CD4-positive, CD25-positive, alpha-beta regulatory T cell (primary cell): ENCODE measurements around the gene TNFAIP3. TPM values are rescaled to one million over a fixed set of nuclear protein-coding genes. Genes with fewer than 3 reads are reported as not detected.

ENCODE experiments used
- ATAC-seq, 2 donors: fragments of 150-1000 bp; cut with Tn5 transposase; one replicate each; pipeline ENCODE4 v1.10.0; 2021; ENCODE audit warnings: low read depth in 2 of 2, moderate number of reproducible peaks in 2 of 2, moderate library complexity in 1 of 2
- DNase-seq, 3 donors: peaks; one replicate each; pipeline versions ENCODE4 v3.0.0 to v3.0.0-alpha.2; 2012 to 2022; ENCODE audit warnings: mixed read lengths in 1 of 3
- H3K27ac ChIP-seq: one replicate; pipeline ENCODE4 v1.7.0; 2013; ENCODE audit warnings: mild to moderate bottlenecking, low read length; ENCODE audit not compliant: insufficient read depth, poor library complexity, severe bottlenecking
- H3K27me3 ChIP-seq: one replicate; pipeline ENCODE4 v1.7.0; 2013; ENCODE audit warnings: low read length; ENCODE audit not compliant: control insufficient read depth, insufficient read depth
- H3K36me3 ChIP-seq: one replicate; pipeline ENCODE4 v1.7.0; 2013; ENCODE audit warnings: mild to moderate bottlenecking, low read length, moderate library complexity; ENCODE audit not compliant: control insufficient read depth, insufficient read depth
- H3K4me1 ChIP-seq: 2 replicates; pipeline ENCODE4 v1.7.0; 2013; ENCODE audit warnings: mild to moderate bottlenecking, low read length; ENCODE audit not compliant: insufficient read depth, control insufficient read depth, poor library complexity, severe bottlenecking
- H3K4me3 ChIP-seq: one replicate; pipeline ENCODE4 v1.7.0; 2013; ENCODE audit warnings: low read depth, mild to moderate bottlenecking, low read length, moderate library complexity
- H3K9me3 ChIP-seq, 2 experiments: 1 replicate in 1 of 2; 2 replicates in 1 of 2; pipeline ENCODE4 v1.7.0; 2013; ENCODE audit warnings: low read length in 2 of 2, mild to moderate bottlenecking in 1 of 2, moderate library complexity in 1 of 2; ENCODE audit not compliant: control insufficient read depth in 2 of 2
- H3K27ac Mint-ChIP-seq, 3 donors: one replicate each; pipeline ENCODE4 v1.8.0; 2020 to 2022; ENCODE audit warnings: mild to moderate bottlenecking in 3 of 3, mixed read lengths in 3 of 3, moderate library complexity in 2 of 3
- H3K27me3 Mint-ChIP-seq: one replicate; pipeline ENCODE4 v1.8.0; 2022; ENCODE audit warnings: mild to moderate bottlenecking, mixed read lengths
- H3K36me3 Mint-ChIP-seq: one replicate; pipeline ENCODE4 v1.8.0; 2020; ENCODE audit warnings: mixed read lengths
- H3K4me1 Mint-ChIP-seq, 4 donors: one replicate each; pipeline ENCODE4 v1.8.0; 2020 to 2022; ENCODE audit warnings: mixed read lengths in 4 of 4, mild to moderate bottlenecking in 1 of 4
- H3K4me3 Mint-ChIP-seq, 4 donors: one replicate each; pipeline ENCODE4 v1.8.0; 2020 to 2022; ENCODE audit warnings: mild to moderate bottlenecking in 4 of 4, mixed read lengths in 4 of 4, moderate library complexity in 3 of 4
- H3K9me3 Mint-ChIP-seq, 7 donors: one replicate each; pipeline ENCODE4 v1.8.0; 2020 to 2022; ENCODE audit warnings: mixed read lengths in 7 of 7, mild to moderate bottlenecking in 3 of 7, moderate library complexity in 2 of 7
- polyA plus RNA-seq, 4 donors: library from polyadenylated mRNA; unstranded; fragments of 300-500 nt; fragmentation: Illumina TruSeq; gene quantifications; one replicate each; pipeline ENCODE4 v1.2.3, GENCODE V29; 2021
- total RNA-seq: library from RNA; stranded (reverse); gene quantifications from one replicate; pipeline ENCODE4 v1.2.3, GENCODE V29; 2022

Gene TNFAIP3
- total and polyA plus RNA-seq, 5 donors from 2014 or later, result 70.5 to 3,783 (median 100) TPM

DNA sequence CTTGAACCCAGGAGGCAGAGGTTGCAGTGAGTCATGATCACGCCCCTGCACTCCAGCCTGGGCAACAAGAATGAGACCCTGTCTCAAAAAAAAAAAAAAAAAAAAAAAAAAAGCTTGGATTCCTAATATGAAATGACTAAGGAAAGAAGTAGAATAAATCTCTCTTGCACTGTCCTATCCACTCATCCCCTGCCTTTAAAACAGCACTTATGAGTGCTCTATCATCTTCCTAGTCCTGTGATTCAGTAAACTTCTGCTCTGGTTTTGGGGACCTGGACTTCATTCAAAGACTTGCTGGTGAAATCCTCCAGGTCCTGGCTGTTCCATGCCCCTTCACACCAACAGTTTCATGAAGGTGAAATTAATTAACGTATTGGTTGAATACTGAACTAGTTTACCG lies 29.6 kb downstream of the TNFAIP3 start:
- H3K36me3 ChIP-seq, result no peaks in the 10 kb centered on the region
- H3K27ac Mint-ChIP-seq, result no peak overlapping the region
- no peaks in the 10 kb centered on the region for H3K9me3 ChIP-seq
- peaks cover 0 to 6% (median 0%) of the 10 kb centered on the region in 4 donors for H3K4me1 Mint-ChIP-seq
- no peak overlapping the region for H3K27ac ChIP-seq
- no peak overlapping the region for H3K4me3 Mint-ChIP-seq
- H3K4me1 ChIP-seq, result no peaks in the 10 kb centered on the region
- no peak overlapping the region for H3K4me3 ChIP-seq
- H3K27me3 ChIP-seq, result no peaks in the 10 kb centered on the region
- DNase-seq (no peak), ATAC-seq (no peak)
- H3K9me3 Mint-ChIP-seq, result peaks cover 0 to 2% (median 0%) of the 10 kb centered on the region in 7 donors
- H3K36me3 Mint-ChIP-seq, result no peaks in the 10 kb centered on the region
- no peaks in the 10 kb centered on the region for H3K27me3 Mint-ChIP-seq

DNA sequence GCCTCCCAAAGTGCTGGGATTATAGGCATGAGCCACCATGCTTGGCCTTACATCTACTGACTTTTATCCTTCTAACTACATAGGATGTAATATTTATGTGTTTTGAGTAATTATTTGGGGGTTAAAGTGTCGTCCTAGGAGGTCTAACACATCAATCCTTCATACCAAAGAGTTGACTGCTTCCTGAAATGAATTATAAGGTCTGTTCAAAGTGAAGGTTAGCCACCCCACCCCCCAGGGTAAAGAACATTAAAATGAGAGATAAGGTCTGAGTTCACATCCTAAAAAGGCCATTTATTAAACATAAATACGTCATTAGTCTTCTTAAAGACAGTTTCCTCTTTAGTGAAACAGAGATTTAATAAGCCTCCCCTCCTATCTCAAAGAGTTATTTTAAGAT lies 33.8 kb downstream of the TNFAIP3 start:
- H3K27me3 ChIP-seq, result no peaks in the 10 kb centered on the region
- ATAC-seq, result no peak
- no peak overlapping the region for H3K4me3 ChIP-seq
- Mint-ChIP-seq H3K27me3 (no peaks in the 10 kb centered on the region), H3K4me3 (no peak overlapping the region), H3K27ac (no peak overlapping the region), H3K36me3 (no peaks in the 10 kb centered on the region), H3K4me1 (peaks cover 11 to 24% (median 15%) of the 10 kb centered on the region in 4 donors), H3K9me3 (peaks cover 0 to under 1% (median 0%) of the 10 kb centered on the region in 7 donors)
- H3K27ac ChIP-seq, result no peak overlapping the region
- DNase-seq, result no peak
- H3K4me1 ChIP-seq, result peaks cover 18% of the 10 kb centered on the region
- no peaks in the 10 kb centered on the region for H3K36me3 ChIP-seq
- H3K9me3 ChIP-seq, result no peaks in the 10 kb centered on the region

DNA sequence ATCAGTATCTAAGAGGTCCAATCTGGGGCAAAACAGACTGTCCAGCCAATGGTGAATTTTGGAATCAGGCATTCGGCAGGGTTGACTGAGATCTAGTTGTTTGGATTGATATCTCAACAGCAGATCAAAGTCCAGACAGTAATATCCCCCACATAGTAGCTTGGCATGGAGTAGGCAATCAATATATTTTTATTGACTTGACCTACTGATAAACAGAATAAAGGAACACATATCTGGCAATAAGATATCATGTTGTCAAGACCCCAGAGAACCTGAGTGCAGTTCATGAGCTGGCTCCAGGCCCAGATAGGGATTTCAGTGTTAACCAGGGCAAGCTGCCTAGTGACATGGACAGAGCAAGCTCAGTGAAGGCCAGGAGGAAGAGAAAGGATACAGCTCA lies 34.4 kb downstream of the TNFAIP3 start:
- no peaks in the 10 kb centered on the region for H3K27me3 ChIP-seq
- DNase-seq (no peak), ATAC-seq (no peak)
- Mint-ChIP-seq H3K4me3 (no peak overlapping the region), H3K36me3 (no peaks in the 10 kb centered on the region), H3K4me1 (peaks cover 16 to 30% (median 20%) of the 10 kb centered on the region in 4 donors), H3K9me3 (no peaks in the 10 kb centered on the region), H3K27me3 (no peaks in the 10 kb centered on the region), H3K27ac (no peak overlapping the region)
- H3K4me3 ChIP-seq, result no peak overlapping the region
- H3K4me1 ChIP-seq, result peaks cover 24% of the 10 kb centered on the region
- H3K36me3 ChIP-seq, result no peaks in the 10 kb centered on the region
- no peaks in the 10 kb centered on the region for H3K9me3 ChIP-seq
- no peak overlapping the region for H3K27ac ChIP-seq

DNA sequence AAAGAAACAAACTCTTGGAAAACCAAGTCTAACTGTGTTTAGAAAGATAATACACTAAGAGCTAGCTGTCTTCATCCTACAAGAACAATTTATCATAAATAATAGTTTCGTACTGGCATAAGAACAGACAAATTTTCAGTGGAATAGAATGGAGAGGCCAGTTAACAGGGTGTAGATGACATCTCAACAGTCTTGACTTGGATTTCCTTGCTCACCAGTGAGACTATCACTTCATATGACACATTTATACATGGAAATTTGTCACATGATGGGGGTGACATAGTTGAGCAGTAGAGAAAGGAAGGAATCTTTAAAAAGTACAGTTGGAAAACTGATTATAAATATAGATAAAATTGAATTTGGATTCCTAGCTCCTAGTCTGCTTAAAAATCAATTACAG lies 35.6 kb downstream of the TNFAIP3 start:
- Histone ChIP-seq H3K4me1 (peaks cover 36% of the 10 kb centered on the region), H3K36me3 (no peaks in the 10 kb centered on the region), H3K9me3 (no peaks in the 10 kb centered on the region), H3K27ac (no peak overlapping the region), H3K4me3 (no peak overlapping the region), H3K27me3 (no peaks in the 10 kb centered on the region)
- no peak for DNase-seq
- Mint-ChIP-seq H3K4me3 (peak overlapping the region in 1 of 4 donors; percentile 11), H3K36me3 (no peaks in the 10 kb centered on the region), H3K4me1 (peaks cover 24 to 40% (median 30%) of the 10 kb centered on the region in 4 donors), H3K27me3 (no peaks in the 10 kb centered on the region), H3K9me3 (no peaks in the 10 kb centered on the region), H3K27ac (no peak overlapping the region)
- ATAC-seq, result no peak

DNA sequence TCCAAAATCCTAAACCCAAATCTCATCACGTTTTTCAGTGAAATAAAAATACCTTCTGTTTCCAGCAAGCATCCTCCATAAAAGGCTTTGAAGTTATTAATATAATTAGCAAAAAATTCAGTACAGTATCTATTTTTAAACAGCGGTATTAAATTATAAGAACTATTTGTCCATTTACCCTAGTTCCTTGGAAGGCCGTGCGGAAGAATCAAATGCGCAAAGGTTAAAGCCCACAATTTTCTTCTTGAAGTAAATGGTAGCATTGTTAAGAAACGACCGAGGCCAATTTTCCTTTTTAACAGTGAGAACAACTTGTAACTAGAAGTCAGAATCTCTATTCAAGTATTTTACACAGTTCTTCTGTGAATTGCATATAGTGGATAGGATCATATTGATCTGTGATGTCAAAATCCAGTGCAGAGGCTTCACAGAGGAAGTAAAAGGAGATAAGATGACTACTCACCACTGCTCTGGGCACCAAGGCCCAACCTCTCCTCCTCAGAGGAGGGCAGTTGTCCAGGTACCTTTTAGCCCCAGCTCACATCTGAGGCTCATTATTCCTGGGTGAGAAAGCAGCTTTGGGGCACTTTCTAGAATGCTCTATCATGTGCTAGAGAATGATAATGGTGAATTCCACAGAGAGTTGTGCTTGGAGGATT lies 36.3 kb downstream of the TNFAIP3 start:
- Histone ChIP-seq H3K36me3 (no peaks in the 10 kb centered on the region), H3K27ac (no peak overlapping the region), H3K4me1 (peaks cover 36% of the 10 kb centered on the region), H3K4me3 (no peak overlapping the region), H3K9me3 (no peaks in the 10 kb centered on the region), H3K27me3 (no peaks in the 10 kb centered on the region)
- peaks cover 26 to 42% (median 31%) of the 10 kb centered on the region in 4 donors for H3K4me1 Mint-ChIP-seq
- no peaks in the 10 kb centered on the region for H3K9me3 Mint-ChIP-seq
- H3K36me3 Mint-ChIP-seq, result no peaks in the 10 kb centered on the region
- peak overlapping the region in 2 of 3 donors; percentile 5 to 34 for H3K27ac Mint-ChIP-seq
- DNase-seq (no peak), ATAC-seq (no peak)
- H3K27me3 Mint-ChIP-seq, result no peaks in the 10 kb centered on the region
- peak overlapping the region in 1 of 4 donors; percentile 94 for H3K4me3 Mint-ChIP-seq

DNA sequence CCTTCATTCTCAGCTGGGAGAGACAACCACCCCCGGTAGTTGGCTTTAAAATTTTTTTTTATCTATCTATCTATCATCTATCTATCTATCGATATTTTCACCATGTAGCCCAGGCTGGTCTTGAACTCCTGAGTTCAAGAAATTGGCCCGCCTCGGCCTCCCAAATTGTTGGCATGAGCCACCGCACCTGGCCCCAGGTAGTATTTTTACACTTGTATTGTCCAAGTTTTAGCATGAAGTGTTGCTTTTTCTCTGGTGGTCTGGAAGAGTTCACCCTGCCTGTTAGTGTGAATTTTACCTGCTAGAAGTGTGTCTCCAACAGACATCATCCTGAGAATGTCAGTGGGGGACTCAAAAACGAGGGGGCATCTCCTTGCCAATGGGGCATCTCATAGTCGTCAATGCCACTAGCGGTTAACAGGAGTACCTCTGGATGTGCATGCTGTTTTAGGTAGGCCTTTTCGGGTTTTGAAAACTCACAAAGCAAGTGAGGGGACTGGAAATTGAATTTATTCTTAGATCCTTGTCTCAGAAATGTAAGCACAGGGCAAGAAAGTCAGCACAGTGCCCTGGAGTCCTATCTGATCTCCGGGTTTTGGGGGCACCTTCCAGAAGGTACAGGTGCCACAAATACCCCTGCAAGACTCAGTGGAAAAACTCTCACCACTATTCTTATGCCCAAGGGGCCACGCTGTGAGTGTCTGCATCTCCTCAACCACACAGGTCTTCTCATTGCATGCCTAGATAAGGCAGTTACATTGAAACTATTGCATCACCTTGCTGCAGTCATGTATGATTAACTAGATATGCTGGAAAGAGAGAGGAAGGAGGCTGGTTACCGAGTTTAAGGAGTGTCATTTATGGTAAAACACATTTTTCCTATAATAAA lies 37.1 kb downstream of the TNFAIP3 start:
- H3K9me3 Mint-ChIP-seq, result no peaks in the 10 kb centered on the region
- no peaks in the 10 kb centered on the region for H3K36me3 Mint-ChIP-seq
- peaks cover 26 to 50% (median 39%) of the 10 kb centered on the region in 4 donors for H3K4me1 Mint-ChIP-seq
- H3K9me3 ChIP-seq, result no peaks in the 10 kb centered on the region
- peak in 1 of 3 donors; percentile 61 for DNase-seq
- no peaks in the 10 kb centered on the region for H3K27me3 Mint-ChIP-seq
- H3K27me3 ChIP-seq, result no peaks in the 10 kb centered on the region
- peak overlapping the region; percentile 75 for H3K4me3 ChIP-seq
- H3K36me3 ChIP-seq, result no peaks in the 10 kb centered on the region
- peaks cover 39% of the 10 kb centered on the region for H3K4me1 ChIP-seq
- no peak overlapping the region for H3K27ac ChIP-seq
- ATAC-seq, result peak; percentile 62 to 71
- H3K27ac Mint-ChIP-seq, result peak overlapping the region; percentile 38 to 85 (median 84)
- H3K4me3 Mint-ChIP-seq, result peak overlapping the region; percentile 76 to 94 (median 83)

DNA sequence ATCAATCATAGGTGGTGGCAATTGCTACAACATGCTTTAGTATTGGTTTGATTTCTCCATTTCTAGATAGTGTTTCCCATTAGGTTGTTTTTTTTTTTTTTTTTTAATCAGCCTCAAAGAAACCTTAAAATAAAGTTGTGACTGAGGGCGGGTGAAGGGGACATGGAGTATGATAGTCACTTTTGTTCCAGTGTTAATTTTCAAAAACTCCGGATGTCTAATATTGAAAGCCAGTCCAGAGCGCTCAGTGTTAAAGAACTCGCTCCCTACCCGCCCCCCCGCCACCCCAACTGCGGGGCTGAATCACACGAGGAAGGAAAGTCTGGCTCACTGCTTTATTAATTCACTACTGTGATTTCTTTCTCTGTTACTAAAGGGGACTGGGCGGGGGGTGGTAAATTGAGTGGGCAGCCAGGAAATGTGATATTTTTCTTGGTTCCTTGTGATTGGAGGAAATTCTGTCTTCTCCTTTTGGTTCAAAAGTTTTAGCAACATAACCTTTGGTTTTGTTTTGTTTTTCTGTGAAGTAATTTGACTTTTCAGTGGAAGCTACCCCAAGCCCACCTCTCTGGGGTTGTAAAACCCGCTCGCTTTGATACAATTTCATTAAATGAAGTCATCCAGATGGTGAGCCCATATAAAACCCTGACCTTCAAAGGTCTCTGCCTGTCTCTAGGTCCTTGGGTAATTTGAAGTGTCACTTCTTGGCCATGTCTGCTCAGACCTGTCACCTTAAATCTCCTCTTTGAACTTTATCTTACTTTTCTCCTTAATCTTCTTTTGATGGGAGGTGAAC lies 38.0 kb downstream of the TNFAIP3 start:
- peak overlapping the region; percentile 34 for H3K27ac ChIP-seq
- H3K36me3 Mint-ChIP-seq, result no peaks in the 10 kb centered on the region
- ATAC-seq (peak; percentile 64 to 75), DNase-seq (peak in 2 of 3 donors; percentile 35 to 67)
- H3K4me3 Mint-ChIP-seq, result peak overlapping the region; percentile 76 to 94 (median 83)
- H3K4me1 Mint-ChIP-seq, result peaks cover 26 to 54% (median 42%) of the 10 kb centered on the region in 4 donors
- no peaks in the 10 kb centered on the region for H3K27me3 ChIP-seq
- H3K9me3 ChIP-seq, result no peaks in the 10 kb centered on the region
- H3K27ac Mint-ChIP-seq, result peak overlapping the region; percentile 54 to 85 (median 84)
- no peaks in the 10 kb centered on the region for H3K27me3 Mint-ChIP-seq
- no peaks in the 10 kb centered on the region for H3K36me3 ChIP-seq
- no peaks in the 10 kb centered on the region for H3K9me3 Mint-ChIP-seq
- H3K4me3 ChIP-seq, result peak overlapping the region; percentile 75
- H3K4me1 ChIP-seq, result peaks cover 39% of the 10 kb centered on the region
